K562 (cell line): ENCODE results near the gene PDE6G. TPM values are rescaled to one million over a fixed set of nuclear protein-coding genes. Genes with fewer than 3 reads are reported as not detected.

Experiments used
- ATAC-seq: fragments of 200-7000 bp; cut with Tn5 transposase; 3 replicates; pipeline ENCODE4 v1.9.1; 2020; ENCODE audit warnings: moderate library complexity
- BruUV-seq: library from RNA; stranded (reverse); fragments of 400-500 nt; replicated peaks from 2 replicates; lab custom pipeline; 2021; lab: Mats Ljungman, UMichigan
- CTCF ChIA-PET: fragments of 300-600 bp; formaldehyde crosslinking; extraction: SDS; loops from one replicate; lab custom pipeline; 2021; ENCODE audit warnings: low intra/inter-chr PET ratio; lab: Yijun Ruan, JAX
- POLR2A ChIA-PET: fragments of 300-600, 350-650 bp; sonication (Branson Sonifier 250); formaldehyde crosslinking; extraction: SDS; loops from one replicate; lab custom pipeline; 2021; ENCODE audit warnings: antibody characterized with exemption, inconsistent platforms; lab: Yijun Ruan, JAX
- DNase-seq, 4 experiments: peaks; one replicate each; pipeline versions ENCODE4 v3.0.0 to v3.0.0-alpha.2; 2011 to 2018; ENCODE audit warnings: low spot score in 3 of 4, mixed read lengths in 3 of 4; ENCODE audit errors: extremely low read depth in 1 of 4
- FAIRE-seq: peaks from 2 replicates; lab custom pipeline; 2011; peaks lifted over from hg19 to GRCh38; lab: Jason Lieb, UNC
- H2AFZ ChIP-seq: 2 replicates; pipeline ENCODE4 v1.6.0; 2011; ENCODE audit warnings: low read depth, low read length, control low read depth, inconsistent platforms
- H3K27ac ChIP-seq: fragments of 200-600 bp; 3 replicates; pipeline ENCODE4 v1.8.0; 2011; ENCODE audit warnings: low read depth, mild to moderate bottlenecking, control low read depth, inconsistent platforms, low read length, moderate library complexity, mixed read lengths; ENCODE audit errors: extremely low read depth
- H3K27me3 ChIP-seq, 2 experiments: fragments of 300-600 bp in 1 of 2; 2 replicates in 1 of 2; 3 replicates in 1 of 2; pipeline versions ENCODE4 v1.6.0 to v1.8.0; 2011; ENCODE audit warnings: inconsistent platforms in 2 of 2, low read length in 2 of 2, mild to moderate bottlenecking in 1 of 2, mixed read lengths in 1 of 2, moderate library complexity in 1 of 2; ENCODE audit not compliant: control insufficient read depth in 2 of 2, insufficient read depth in 2 of 2
- H3K36me3 ChIP-seq: fragments of 300-600 bp; 3 replicates; pipeline ENCODE4 v1.8.0; 2011; ENCODE audit warnings: mild to moderate bottlenecking, low read length, inconsistent platforms; ENCODE audit not compliant: control insufficient read depth, insufficient read depth
- H3K4me1 ChIP-seq, 2 experiments: fragments of 200-600 bp in 1 of 2; replicated peaks in 1 of 2; 2 replicates in 1 of 2; 3 replicates in 1 of 2; pipeline versions ENCODE4 v1.5.1 to v1.8.0; 2011; ENCODE audit warnings: inconsistent platforms in 2 of 2, low read length in 2 of 2, mild to moderate bottlenecking in 1 of 2, mixed read lengths in 1 of 2, moderate library complexity in 1 of 2; ENCODE audit not compliant: control insufficient read depth in 2 of 2, insufficient read depth in 2 of 2
- H3K4me2 ChIP-seq: 2 replicates; pipeline ENCODE4 v1.6.1; 2011; ENCODE audit warnings: low read length, control low read depth, inconsistent platforms, mixed read lengths; ENCODE audit not compliant: insufficient read depth
- H3K4me3 ChIP-seq: fragments of 200-600 bp; sonication (generic), shearing (Covaris generic); 2 replicates; pipeline ENCODE4 v1.5.1; 2016; ENCODE audit warnings: control low read depth, inconsistent platforms
- H3K79me2 ChIP-seq: fragments of 200-600 bp; 3 replicates; pipeline ENCODE4 v1.8.0; 2011; ENCODE audit warnings: low read length, inconsistent platforms; ENCODE audit not compliant: control insufficient read depth, insufficient read depth
- H3K9ac ChIP-seq, 2 experiments: 2 replicates each; pipeline versions ENCODE4 v1.6.0 to v1.6.1; 2011; ENCODE audit warnings: low read depth in 2 of 2, low read length in 2 of 2, control low read depth in 1 of 2, inconsistent platforms in 1 of 2, mild to moderate bottlenecking in 1 of 2, mixed read lengths in 1 of 2; ENCODE audit not compliant: insufficient read depth in 1 of 2
- H3K9me1 ChIP-seq: one replicate; pipeline ENCODE4 v1.6.0; 2011; ENCODE audit warnings: inconsistent platforms, mild to moderate bottlenecking, low read length, moderate library complexity; ENCODE audit not compliant: control insufficient read depth, insufficient read depth
- H3K9me3 ChIP-seq: replicated peaks from 2 replicates; pipeline ENCODE4 v1.5.1; 2011; ENCODE audit warnings: low read depth, low read length, inconsistent platforms; ENCODE audit not compliant: control insufficient read depth, insufficient read depth
- H4K20me1 ChIP-seq: replicated peaks from 2 replicates; pipeline ENCODE4 v1.6.1; 2011; ENCODE audit warnings: low read length, inconsistent platforms, mixed read lengths; ENCODE audit not compliant: control insufficient read depth, insufficient read depth
- CREM ChIP-seq: IDR thresholded peaks from 2 replicates; pipeline ENCODE4 v1.6.1; 2014; ENCODE audit warnings: antibody characterized with exemption, low read depth
- DIDO1 ChIP-seq: fragments of 450-650 bp; IDR thresholded peaks from 2 replicates; pipeline ENCODE4 v1.6.1; 2016; ENCODE audit warnings: low read depth, missing biosample characterization, missing genetic modification characterization
- HMGN3 ChIP-seq: IDR thresholded peaks from 2 replicates; pipeline ENCODE4 v1.6.1; 2011; ENCODE audit warnings: borderline replicate concordance, low read depth, mild to moderate bottlenecking, mixed read lengths, low read length; ENCODE audit not compliant: insufficient read length; ENCODE audit errors: extremely low read depth
- KDM5B ChIP-seq: fragments of 200-600 bp; sonication (generic); IDR thresholded peaks from 2 replicates; pipeline ENCODE4 v1.6.1; 2012; ENCODE audit warnings: low read depth, mild to moderate bottlenecking, moderate library complexity, low read length, control low read depth, inconsistent platforms; ENCODE audit not compliant: insufficient replicate concordance
- POLR2AphosphoS5 ChIP-seq: IDR thresholded peaks from 2 replicates; pipeline ENCODE4 v1.6.1; 2011; ENCODE audit warnings: mild to moderate bottlenecking, low read depth, low read length, moderate library complexity; ENCODE audit not compliant: control insufficient read depth, insufficient read depth
- TOE1 ChIP-seq, 2 experiments: fragments of 450-650 bp in 1 of 2; sonication (generic) in 1 of 2; formaldehyde crosslinking in 1 of 2; IDR thresholded peaks; 2 replicates each; pipeline versions ENCODE4 v1.7.1 to v1.8.0; 2016 to 2022; ENCODE audit warnings: borderline replicate concordance in 2 of 2, mild to moderate bottlenecking in 2 of 2, antibody characterized with exemption in 1 of 2, inconsistent platforms in 1 of 2, low read depth in 1 of 2, missing genetic modification reagents in 1 of 2, moderate library complexity in 1 of 2
- ZNF444 ChIP-seq: fragments of 250-450 bp; sonication (Bioruptor Pico); IDR thresholded peaks from 2 replicates; pipeline ENCODE4 v1.4.0; 2020; ENCODE audit warnings: mild to moderate bottlenecking, moderate library complexity
- ZNF449 ChIP-seq: fragments of 250-450 bp; sonication (Bioruptor Pico); IDR thresholded peaks from 2 replicates; pipeline ENCODE4 v1.8.0; 2022; ENCODE audit warnings: moderate library complexity, mild to moderate bottlenecking, inconsistent platforms
- WGBS: fragments of 100-300 bp; shearing (Covaris generic); methylation state at CpG from one replicate; pipeline ENCODE4 v1.1.6; 2016; ENCODE audit warnings: low coverage, mixed read lengths; ENCODE audit not compliant: insufficient coverage; ENCODE audit errors: missing lambda C conversion rate; 5-methylcytosine and 5-hydroxymethylcytosine counted together
- in situ Hi-C: fragments of 300-500 bp; cut with MboI; formaldehyde crosslinking; loops from 4 replicates; pipeline ENCODE4 v1.15.0; 2018; ENCODE audit warnings: inconsistent platforms, mixed read lengths
- intact Hi-C: fragments of 100-400 bp; cut with micrococcal nuclease; formaldehyde crosslinking; loops from 2 replicates; pipeline ENCODE4 v1.14.2; 2022
- polyA plus RNA-seq, 8 experiments: library from polyadenylated mRNA; depleted of rRNA in 4 of 8; stranded (reverse) in 5 of 8; unstranded in 3 of 8; fragments of >200 nt; fragmentation: Nextera tagmentation in 2 of 8; fragmentation: Illumina TruSeq in 1 of 8; extraction: Ambion mirVana in 2 of 8; extraction: Trizol in 1 of 8; gene quantifications; 2 replicates each; pipeline versions ENCODE4 v1.2.1 to v1.2.3, GENCODE V29; 2011 to 2014; ENCODE audit warnings: inconsistent platforms in 1 of 8, missing spikeins in 1 of 8
- total RNA-seq, 7 experiments: library from RNA; depleted of rRNA in 6 of 7; stranded (reverse); fragments of >200 nt in 6 of 7; fragmentation: Illumina TruSeq in 2 of 7; extraction: Trizol in 2 of 7; gene quantifications; 2 replicates each; pipeline versions ENCODE4 v1.2.1 to v1.2.3, GENCODE V29; 2011 to 2021; ENCODE audit warnings: low replicate concordance in 1 of 7
- TF ChIP-seq, protein P1 (sequence below): sonication (generic); formaldehyde crosslinking; IDR thresholded peaks from 2 replicates; pipeline ENCODE4 v1.8.0; 2023; ENCODE audit warnings: missing genetic modification reagents, mild to moderate bottlenecking, borderline replicate concordance

The PDE6G gene
- total and polyA plus RNA-seq, 9 of the 15 experiments (the other 6 are each of a cell fraction or from before 2014, with no cell fraction given) = 0.14 to 0.59 TPM; not detected in 7

- in situ Hi-C loops = no loop called here
- WGBS = 95% methylated on average over 8 of the region's 25 CpGs
- peak overlapping the region; percentile 90; the same call in 2 of the 3 replicates for H3K27ac ChIP-seq
- POLR2A ChIA-PET = interaction anchor here (0.6 to 3.8 kb wide), 6 partner anchors 9 to 130 kb away, joined by 3 to 41 read pairs (median 8); partner anchors contain the start of genes ARL16 and HGS
- H3K9me3 ChIP-seq = no peaks in the 10 kb centered on the region
- H3K9ac ChIP-seq = peak overlapping the region in 1 of 2 experiments; percentile 100; a peak in 3 of 4 replicates
- H4K20me1 ChIP-seq = peaks cover 14% of the 10 kb centered on the region
- H3K27me3 ChIP-seq = no peaks in the 10 kb centered on the region
- H2AFZ ChIP-seq = no peak overlapping the region
- ATAC-seq = no peak
- peaks cover 52% of the 10 kb centered on the region for H3K79me2 ChIP-seq
- H3K4me3 ChIP-seq = peak overlapping the region; percentile 99
- H3K4me2 ChIP-seq = peak overlapping the region; percentile 95
- CTCF ChIA-PET = interaction anchor here (1.0 kb wide), 1 partner anchor 448 kb away, joined by 3 read pairs; no protein-coding TSS in a partner anchor
- peaks cover 14 to 50% of the 10 kb centered on the region in 2 experiments; a peak in 4 of 5 replicates for H3K4me1 ChIP-seq
- peaks cover 80% of the 10 kb centered on the region for H3K36me3 ChIP-seq
- no peak for DNase-seq
- no peaks in the 10 kb centered on the region for H3K9me1 ChIP-seq
- no peak for FAIRE-seq
- intact Hi-C loops = loop anchor here (5.0 kb wide), 1 partner anchor 33 kb away; the partner anchor contains the start of genes CCDC137 and OXLD1
- no TSS peak for BruUV-seq
- TF ChIP-seq ZNF444 (CRISPR knock-in tag) (no peak), HMGN3 (no peak), DIDO1 (tag) (no peak), TOE1 (IDR thresholded peaks at IDR 0.05; ENCODE audit: borderline replicate concordance) (no peak), TOE1 (CRISPR knock-in tag; IDR thresholded peaks at IDR 0.05; ENCODE audit: borderline replicate concordance, low read depth) (no peak), POLR2AphosphoS5 (peak; percentile 34; the same call in 1 of the 2 replicates), ZNF449 (no peak), CREM (no peak), KDM5B (peak; percentile 1)
- TF ChIP-seq, protein P1, sequence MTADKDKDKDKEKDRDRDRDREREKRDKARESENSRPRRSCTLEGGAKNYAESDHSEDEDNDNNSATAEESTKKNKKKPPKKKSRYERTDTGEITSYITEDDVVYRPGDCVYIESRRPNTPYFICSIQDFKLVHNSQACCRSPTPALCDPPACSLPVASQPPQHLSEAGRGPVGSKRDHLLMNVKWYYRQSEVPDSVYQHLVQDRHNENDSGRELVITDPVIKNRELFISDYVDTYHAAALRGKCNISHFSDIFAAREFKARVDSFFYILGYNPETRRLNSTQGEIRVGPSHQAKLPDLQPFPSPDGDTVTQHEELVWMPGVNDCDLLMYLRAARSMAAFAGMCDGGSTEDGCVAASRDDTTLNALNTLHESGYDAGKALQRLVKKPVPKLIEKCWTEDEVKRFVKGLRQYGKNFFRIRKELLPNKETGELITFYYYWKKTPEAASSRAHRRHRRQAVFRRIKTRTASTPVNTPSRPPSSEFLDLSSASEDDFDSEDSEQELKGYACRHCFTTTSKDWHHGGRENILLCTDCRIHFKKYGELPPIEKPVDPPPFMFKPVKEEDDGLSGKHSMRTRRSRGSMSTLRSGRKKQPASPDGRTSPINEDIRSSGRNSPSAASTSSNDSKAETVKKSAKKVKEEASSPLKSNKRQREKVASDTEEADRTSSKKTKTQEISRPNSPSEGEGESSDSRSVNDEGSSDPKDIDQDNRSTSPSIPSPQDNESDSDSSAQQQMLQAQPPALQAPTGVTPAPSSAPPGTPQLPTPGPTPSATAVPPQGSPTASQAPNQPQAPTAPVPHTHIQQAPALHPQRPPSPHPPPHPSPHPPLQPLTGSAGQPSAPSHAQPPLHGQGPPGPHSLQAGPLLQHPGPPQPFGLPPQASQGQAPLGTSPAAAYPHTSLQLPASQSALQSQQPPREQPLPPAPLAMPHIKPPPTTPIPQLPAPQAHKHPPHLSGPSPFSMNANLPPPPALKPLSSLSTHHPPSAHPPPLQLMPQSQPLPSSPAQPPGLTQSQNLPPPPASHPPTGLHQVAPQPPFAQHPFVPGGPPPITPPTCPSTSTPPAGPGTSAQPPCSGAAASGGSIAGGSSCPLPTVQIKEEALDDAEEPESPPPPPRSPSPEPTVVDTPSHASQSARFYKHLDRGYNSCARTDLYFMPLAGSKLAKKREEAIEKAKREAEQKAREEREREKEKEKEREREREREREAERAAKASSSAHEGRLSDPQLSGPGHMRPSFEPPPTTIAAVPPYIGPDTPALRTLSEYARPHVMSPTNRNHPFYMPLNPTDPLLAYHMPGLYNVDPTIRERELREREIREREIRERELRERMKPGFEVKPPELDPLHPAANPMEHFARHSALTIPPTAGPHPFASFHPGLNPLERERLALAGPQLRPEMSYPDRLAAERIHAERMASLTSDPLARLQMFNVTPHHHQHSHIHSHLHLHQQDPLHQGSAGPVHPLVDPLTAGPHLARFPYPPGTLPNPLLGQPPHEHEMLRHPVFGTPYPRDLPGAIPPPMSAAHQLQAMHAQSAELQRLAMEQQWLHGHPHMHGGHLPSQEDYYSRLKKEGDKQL (CRISPR knock-in tag) = no peak
Observed at GRCh38 chr17:81700353-81701287, 44.3 kb upstream of the PDE6G start.
